Hematopoietic multipotent progenitor cell treated with erythropoietin and hydrocortisone succinate and interleukin-3 and kit ligand, for 15 days (in vitro differentiated cells): ENCODE measurements around the gene TRIM67.
"Not testable (repeated sequence)": the region's sequence is repeated elsewhere in the genome, so short reads cannot be mapped to it uniquely, and the experiment has no call there.

Source experiments
- DNase-seq: peaks from one replicate; pipeline ENCODE4 v3.0.0-alpha.2; 2015; ENCODE audit warnings: low spot score

TRIM67 gene

DNA sequence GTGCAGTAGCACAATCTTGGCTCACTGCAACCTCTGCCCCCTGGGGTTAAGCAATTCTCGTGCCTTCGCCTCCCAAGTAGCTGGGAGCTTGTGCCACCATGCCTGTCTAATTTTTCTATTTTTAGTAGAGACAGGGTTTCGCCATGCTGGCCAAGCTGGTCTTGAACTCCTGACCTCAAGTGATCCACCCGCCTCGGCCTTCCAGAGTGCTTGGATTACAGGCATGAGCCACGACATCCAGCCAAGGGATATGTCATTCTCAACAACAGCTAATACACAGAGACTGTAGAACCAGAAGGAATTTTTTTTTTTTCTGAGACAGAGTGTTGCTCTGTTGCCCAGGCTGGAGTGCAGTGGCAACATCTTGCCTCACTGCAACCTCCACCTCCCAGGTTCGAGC is 3.7 kb upstream of the TRIM67 start:
- DNase-seq = not testable (repeated sequence)

DNA sequence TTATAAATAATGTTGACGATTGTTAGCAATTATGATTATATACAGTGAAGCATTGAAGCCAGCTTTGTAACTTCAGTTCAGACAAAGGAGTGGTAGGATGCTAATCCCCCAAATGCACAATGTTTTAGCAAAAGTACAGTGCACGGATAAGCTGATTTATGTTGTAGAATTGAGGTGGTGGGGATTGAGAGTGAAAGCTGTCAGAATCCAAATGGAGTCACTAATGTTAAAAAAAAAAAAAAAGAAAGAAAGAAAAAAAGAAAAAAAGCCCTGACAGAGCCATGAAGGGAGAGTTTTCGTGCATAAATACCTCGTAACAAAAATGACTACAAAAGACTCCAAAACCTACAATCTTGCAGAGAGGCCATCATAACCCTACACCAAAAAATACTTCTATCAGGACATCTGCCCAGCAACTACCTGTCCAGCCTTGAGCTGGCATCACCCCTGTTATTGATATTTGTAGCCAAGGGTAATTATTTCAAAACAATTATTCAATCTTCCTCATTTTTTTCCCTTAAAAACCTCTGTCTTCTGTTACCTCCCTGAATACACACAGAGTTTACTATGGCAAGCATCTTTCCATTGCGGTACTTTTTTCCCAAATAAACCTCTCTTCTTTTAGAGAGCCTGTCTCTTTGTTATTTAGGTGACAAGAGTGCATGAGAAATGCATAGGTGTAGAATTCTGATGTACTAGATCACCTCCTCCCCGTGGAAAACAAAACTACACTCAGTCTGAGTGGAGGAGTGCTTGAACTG is 2.5 kb upstream of the TRIM67 start:
- no peak for DNase-seq

DNA sequence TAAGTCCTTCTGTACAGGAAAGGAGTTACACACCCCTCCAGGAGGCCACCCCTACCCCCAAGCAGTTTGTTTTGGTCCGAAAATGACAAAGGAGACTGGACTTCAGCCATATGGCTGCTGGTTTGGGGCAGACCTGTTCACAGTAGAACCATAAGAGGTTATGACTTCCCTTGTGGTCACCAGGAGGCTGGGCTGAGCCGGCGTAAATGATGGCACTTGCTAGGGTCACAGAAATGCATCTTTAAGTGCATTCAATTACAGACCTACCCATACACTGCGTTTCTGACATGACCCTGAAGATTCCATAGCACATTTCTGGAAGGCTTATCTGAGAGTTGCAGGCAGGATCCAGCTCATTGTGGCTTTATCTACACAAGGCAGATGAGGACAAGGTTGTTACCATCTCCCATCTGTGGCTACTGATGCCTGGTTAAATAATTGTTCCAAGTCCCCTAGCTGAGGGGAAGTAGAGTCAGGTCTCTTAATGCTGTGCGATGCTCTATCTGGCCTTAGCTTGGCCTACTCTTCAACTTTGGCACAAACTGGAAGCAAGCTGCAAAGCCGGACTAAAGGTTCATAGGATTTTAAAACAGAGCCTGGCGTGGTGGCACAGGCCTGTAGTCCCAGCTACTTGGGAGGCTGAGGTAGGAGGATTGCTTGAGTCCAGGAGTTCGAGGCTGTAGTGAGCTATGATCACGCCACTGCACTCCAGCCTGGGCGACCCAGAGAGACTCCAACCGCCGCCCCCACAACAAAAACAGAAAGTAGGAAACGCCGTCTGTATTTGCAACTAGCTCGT is 1.7 kb upstream of the TRIM67 start:
- DNase-seq = peak; percentile 68

DNA sequence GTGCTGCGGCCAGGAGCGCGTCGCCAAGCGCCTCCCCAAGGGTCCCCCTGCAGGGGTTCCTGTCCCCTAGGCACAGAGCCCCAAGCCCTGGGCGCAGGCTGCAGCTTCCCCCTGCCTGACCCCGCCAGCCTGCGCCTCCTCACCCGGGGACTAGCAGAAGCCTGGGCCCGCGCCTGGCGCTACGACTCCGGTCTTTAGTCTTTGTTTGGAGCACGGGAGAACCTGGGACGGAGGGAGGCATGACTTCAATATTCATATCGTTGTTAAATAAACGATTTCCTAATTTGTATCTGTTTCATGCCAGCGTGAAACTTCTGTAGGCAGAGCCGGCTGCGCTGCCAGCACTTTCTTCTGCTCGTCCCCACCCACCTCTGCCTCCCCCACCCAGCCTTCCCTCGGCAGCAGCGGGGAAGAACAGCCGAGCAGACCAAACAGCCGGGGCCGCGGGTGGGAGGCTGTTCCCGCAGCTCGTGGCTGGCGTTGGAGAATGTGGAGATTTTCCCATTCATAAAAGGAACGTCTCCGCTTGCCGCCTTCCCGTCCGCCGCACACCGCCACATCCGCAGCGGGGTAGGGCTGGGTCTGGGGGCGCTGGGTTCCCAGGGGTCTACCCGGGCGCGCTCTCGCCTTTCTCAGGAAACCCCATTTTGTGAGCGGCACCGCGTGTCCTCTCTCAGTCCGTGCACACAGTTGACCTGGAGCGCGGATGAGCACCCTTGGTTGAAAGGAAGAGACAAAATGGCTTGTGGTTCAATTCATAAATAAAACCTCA is 777 bp upstream of the TRIM67 start:
- DNase-seq = peak; percentile 40

DNA sequence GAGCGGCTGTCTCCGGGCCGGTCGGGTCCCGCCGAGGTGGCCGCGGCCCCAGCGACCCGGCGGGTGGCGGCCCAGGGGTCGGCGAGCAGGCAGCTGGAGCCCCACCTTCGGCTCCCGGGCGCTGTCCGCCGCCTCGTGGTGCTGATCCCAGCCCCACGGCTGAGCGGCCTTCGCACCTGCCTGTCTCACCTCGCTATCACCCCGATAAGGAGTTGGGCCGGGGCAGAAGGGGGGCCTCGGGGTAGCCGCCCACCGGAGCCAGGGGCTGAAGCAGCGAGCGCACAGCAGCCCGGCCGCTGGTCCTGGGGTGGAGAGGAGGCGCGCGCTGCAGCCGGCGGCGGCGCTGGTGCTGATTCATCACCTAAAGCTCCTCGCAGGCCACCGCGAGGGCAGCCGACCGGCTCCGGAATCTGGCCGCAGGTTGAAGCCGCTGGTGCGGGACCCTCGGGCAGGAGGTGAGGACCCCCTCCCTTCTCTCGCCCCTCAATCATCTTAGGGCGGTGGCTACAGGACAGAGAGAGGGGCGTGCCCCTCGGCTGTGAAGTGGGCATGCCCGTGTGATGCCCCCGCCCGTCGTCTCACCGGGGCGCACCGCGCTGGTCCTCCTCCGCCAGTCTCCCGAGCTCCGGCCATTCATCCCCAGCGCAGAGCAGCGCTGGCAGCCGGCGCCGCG is 575 bp downstream of the TRIM67 start:
- peak; percentile 30 for DNase-seq

DNA sequence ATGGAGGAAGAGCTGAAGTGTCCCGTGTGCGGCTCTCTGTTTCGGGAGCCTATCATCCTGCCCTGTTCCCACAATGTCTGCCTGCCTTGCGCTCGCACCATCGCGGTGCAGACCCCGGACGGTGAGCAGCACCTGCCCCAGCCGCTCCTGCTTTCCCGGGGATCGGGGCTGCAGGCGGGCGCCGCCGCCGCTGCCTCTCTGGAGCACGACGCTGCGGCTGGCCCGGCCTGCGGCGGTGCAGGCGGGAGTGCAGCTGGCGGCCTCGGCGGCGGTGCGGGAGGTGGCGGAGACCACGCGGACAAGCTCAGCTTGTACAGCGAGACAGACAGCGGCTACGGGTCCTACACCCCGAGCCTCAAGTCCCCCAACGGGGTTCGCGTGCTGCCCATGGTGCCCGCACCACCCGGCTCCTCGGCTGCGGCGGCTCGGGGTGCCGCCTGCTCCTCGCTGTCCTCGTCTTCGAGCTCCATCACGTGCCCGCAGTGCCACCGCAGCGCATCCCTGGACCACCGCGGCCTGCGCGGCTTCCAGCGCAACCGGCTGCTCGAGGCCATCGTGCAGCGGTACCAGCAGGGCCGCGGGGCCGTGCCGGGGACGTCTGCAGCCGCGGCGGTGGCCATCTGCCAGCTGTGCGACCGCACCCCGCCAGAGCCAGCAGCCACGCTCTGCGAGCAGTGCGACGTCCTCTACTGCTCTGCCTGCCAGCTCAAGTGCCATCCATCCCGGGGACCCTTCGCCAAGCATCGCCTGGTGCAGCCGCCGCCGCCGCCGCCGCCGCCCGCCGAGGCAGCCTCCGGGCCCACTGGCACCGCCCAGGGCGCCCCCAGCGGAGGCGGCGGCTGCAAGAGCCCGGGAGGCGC is 1.3 kb downstream of the TRIM67 start:
- no peak for DNase-seq

DNA sequence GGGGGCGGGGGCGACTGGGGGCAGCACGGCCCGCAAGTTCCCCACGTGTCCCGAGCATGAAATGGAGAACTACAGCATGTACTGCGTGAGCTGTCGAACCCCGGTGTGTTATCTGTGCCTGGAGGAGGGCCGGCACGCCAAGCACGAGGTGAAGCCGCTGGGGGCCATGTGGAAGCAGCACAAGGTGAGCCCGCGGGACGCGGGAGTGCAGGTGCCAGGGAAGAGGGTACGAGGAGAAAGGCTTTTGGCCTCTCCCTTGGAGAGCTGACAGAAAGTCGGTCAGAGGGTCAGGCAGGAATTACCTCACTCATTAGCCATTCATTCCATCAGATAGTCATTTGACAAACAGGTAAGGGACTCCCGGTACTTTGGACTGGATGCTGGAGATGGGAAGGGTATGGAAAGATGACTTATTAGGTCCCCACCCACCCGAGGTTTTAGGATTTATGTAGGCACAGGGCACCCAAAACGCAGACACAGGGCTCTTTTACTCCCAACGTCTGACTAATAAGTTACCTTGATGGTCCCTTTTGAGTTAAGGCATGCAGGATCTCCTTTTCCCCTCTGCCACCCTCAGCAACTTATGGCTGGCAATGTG is 2.1 kb downstream of the TRIM67 start:
- DNase-seq = no peak

DNA sequence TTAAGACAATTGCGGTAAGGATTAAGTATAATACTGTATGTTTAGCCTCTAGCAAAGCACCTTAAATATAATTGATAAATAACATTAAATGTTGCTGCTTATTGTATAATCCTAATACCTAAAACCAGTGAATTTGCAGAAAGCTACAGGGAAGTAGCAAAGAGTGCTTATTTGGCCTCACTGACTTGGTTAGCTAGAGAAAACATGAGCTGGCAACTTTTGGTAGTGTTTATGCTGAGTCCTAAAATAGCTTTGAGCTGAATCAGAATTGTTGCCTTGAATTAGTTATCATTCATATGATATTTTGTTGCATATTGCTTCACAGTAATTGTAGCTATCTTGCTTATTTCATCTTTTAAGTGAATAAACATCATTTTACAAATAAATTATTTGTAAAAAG is 3.5 kb downstream of the TRIM67 start:
- no peak for DNase-seq

DNA sequence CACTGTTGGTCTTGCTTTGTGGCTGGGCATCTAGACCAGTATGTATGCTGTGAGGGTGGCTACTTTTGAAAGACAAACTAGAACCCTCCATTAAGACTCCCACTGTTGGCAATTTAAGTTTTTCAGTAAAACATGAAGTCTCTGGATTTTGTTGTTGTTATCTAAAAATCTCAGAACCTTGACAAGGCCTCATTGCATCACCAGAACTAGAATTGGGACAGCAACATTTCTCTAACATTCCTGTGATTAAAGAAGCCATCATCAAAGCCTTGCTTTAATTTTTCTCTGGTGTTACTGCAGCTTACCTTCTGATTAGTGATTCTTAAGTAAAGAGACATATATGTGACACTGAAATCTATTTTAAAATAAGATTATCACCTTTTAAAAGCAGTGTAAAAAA is 4.5 kb downstream of the TRIM67 start:
- no peak for DNase-seq

DNA sequence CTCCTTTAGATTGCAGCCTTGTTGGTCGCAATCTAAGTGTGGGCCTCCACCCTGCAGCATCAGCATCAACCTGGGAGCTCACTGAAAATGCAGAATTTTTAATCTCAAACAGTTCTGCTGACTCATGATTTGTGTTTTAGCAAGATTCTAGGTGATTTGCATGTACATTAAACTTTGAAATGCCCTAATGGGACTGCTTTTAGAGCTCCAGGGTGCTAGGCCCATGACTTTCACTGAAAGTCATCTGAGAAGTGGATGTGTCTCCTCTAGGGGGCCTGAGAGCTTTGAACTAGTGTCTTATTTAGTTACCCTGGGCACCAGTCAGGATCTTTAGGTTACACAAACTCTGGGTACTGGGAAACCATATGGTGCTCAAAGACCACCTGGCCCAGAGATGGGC is 9.0 kb downstream of the TRIM67 start:
- no peak for DNase-seq

DNA sequence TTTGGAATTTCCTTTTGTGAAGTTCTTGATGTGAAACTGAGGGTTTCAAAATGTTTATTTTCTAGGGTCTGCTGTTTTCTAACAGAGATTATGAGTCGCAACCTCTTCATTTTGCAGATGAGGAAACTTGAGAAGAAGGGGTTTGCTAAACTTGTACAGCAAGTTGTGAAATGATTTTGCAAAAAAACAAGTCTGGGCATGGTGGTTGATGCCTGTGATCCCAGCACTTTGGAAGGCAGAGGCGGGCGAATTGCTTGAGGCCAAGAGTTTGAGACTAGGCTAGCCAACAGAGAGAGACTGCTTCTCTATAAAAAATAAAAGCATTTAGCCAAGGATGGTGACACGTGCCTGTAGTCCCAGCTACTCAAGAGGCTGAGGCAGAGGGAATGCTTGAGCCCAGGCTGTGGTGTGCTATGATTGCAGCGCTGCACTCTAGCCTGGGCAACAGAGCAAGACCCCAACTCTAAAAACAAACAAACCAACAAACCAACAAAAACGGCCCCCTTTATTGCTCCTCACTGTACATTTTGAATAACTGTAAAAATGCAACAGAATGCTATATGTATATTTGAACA is 9.9 kb downstream of the TRIM67 start:
- no peak for DNase-seq

DNA sequence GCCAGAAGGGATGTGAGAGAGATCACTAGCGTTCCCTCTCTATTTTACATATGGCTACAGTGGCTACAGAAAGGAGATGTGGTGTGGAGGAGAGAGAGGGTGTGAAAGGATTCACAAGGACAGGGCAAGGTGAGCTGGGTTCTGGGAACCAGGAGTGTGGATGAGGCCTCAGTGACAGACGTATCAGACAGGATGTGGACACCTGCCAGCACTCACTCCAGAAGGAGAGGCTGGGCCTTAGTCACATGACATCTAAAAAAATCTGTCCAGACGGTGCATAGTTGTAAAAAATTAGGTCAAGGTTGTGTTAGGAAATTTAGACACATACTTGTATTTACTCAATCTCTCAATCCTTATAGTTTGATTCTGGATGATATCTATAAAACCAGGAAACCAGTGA is 10.6 kb downstream of the TRIM67 start:
- DNase-seq = no peak

DNA sequence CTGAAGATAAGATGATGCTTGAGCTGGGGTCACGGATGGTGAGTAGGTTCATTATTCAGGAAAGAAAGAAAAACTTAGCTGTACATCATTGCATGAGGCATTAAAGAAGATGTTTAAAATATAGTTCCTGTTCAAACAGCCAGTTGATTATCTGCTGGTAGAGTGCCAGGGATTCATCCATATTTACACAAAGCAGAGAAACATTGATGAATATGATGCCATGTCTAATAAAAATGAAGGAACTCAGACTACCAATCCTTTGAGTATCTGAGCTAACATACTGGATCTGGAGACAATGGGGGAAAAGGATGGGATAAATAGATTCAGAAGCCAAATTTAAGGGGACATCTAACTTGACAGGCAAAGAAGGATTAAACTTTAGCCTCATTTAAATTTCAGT is 14.6 kb downstream of the TRIM67 start:
- no peak for DNase-seq

DNA sequence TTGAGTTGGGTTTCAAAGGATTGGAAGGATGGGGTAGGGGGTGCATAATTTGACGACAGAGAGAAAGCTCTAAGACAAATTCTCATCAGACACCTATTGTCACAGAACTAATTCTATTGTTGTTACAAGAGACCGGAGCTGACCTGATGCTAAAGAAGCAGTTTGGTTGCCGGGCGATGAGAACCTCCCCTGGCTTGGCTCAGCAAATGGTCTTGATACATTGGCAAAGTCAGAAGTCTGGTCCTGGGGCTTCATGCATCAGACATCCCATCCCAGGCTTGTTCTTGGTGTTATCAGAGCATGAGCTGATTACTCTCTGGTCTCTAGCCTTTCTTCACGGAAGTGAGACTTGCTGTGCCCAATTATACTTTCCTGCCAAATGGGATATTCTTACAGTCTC is 15.4 kb downstream of the TRIM67 start:
- DNase-seq = no peak

DNA sequence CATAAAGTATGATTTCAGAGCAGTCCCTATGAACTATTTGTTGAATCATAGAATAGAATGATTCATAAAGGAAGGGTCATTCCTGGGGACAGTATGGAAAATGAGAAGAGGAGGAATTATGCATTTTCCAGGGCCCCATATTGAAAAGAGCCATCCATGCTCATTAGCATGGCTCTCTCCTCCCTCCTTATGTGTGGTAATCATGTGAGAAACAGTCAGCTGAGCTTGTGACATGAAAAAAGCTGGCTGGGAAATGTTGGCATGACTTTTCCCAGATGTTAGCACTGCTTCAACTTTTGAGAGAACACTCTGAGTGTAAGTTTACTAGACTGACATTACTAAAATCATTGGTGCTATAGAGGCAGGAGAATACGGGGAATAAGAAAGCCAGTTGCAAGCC is 16.1 kb downstream of the TRIM67 start:
- no peak for DNase-seq

DNA sequence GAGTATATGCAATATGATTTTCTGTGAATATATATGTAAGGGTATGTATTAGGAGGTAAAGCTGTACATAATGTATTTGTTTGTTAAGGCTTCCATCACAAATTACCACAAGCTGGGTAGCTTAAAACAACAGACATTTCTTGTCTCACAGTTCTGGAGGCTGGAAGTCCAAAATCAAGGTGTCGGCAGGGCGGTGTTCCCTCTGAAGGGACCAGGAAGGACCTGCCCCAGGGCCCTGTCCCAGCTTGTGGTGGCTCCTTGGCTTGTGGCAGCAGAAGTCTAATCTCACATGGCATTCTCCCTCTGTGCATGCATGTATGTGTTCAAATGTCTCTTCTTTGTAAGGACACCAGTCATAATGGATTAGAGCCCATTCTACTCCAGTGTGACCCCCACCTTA is 17.1 kb downstream of the TRIM67 start:
- no peak for DNase-seq

DNA sequence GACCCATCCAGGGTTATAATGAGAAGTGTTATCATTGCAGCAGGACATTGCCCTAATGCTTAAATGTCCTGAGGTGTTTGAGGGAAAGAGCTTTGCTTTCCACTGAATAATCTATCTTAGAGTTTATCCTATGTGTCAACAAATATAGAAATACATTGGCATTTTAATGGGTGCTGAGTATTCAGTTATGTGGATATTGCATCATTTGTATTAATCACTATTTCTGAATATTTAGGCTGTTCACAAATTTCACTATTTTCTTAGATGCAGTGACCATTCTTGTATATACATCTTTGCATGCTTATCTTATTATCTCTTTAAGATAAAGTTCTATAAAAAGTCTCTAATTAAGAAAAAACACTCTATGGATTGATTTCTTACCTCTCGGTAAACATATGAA is 18.2 kb downstream of the TRIM67 start:
- no peak for DNase-seq

DNA sequence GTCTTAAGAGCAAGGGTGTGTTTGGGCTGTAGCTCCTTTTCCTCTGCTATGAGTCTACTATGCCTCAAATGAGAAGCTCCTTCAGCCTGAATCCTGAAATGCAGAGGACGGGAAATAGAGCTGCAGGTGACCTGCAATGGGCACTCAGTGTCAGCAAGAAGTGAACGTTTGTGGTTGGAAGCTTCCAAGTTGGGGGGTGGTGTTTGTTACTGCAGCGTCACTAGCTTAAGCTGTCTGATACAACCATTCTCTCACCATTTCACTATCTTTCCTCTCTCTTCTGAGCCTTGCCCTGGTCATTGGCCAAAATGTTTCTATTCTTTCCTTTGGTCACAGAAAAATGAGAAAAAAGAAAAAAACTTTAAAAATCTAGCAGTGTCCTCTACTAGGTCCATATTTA is 19.4 kb downstream of the TRIM67 start:
- no peak for DNase-seq

DNA sequence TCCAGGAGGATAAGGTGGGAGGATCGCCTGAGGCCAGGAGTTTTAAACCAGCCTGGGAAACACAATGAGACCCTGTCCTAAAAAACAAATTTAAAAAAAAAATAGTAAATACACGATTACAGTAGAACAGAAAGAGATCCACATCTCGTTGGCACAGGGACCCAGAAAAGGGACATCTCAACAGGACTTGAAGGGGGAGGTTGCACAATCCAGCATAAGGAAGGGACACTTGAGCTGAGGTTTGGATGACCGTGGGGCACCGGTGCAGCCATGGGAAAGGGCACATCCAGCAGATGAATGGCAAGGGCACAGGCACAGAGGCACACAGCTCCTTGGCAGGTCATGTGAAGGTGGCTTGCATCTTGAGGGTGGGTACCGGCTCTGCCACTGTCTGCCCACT is 20.5 kb downstream of the TRIM67 start:
- DNase-seq = no peak
